ENCODE measurements around the gene SRSF3. TPM values are rescaled to one million over a fixed set of nuclear protein-coding genes. Genes with fewer than 3 reads are reported as not detected.

Gene SRSF3
- total and polyA plus RNA-seq, 4 donors = 160 to 197 (median 191) TPM

DNA sequence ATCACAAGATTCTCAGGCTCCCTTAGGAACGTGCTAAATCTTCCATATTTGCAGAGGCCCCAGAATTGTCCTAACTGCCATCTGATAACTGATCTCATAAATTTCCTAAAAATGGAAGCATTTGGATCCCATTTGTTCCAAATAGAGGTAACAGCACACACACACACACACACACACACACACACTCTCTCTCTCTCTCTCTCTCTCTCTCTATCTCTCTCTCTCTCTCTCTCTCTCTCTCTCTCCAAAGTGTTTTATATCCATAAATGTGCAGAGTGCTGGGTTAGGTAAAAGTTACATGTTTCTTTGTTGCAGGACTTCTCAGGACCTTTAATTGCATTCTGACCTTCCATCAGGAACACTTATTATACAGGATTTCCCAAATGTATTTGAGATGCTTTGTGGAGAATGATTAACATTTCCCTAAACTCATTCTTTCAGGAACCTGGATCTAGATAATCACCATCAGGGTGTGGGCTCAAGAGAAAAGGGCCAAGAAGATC, 38.4 kb upstream of the SRSF3 start:
- Histone ChIP-seq H3K4me1 (ENCODE audit: control insufficient read depth in 1 of 2, insufficient read depth in 2 of 2, low read length in 2 of 2) (no peaks in the 10 kb centered on the region), H3K4me3 (ENCODE audit: low read length in 2 of 2) (no peak overlapping the region), H3K27ac (ENCODE audit: low read depth in 1 of 2, low read length in 2 of 2) (no peak overlapping the region), H3K9me3 (ENCODE audit: control insufficient read depth, low read length) (no peaks in the 10 kb centered on the region), H3K27me3 (ENCODE audit: control insufficient read depth in 1 of 2, insufficient read depth in 2 of 2, low read length in 1 of 2) (no peaks in the 10 kb centered on the region), H3K36me3 (ENCODE audit: control insufficient read depth in 1 of 2, insufficient read depth in 2 of 2, low read length in 1 of 2) (no peaks in the 10 kb centered on the region)
- DNase-seq = no peak
- intact Hi-C loops (cut with DNase I) = no loop called here
- 46 to 65% methylated on average over 1 of the region's 1 CpG for WGBS, 2 donors
- no peak for ATAC-seq (ENCODE audit: low FRiP score)

DNA sequence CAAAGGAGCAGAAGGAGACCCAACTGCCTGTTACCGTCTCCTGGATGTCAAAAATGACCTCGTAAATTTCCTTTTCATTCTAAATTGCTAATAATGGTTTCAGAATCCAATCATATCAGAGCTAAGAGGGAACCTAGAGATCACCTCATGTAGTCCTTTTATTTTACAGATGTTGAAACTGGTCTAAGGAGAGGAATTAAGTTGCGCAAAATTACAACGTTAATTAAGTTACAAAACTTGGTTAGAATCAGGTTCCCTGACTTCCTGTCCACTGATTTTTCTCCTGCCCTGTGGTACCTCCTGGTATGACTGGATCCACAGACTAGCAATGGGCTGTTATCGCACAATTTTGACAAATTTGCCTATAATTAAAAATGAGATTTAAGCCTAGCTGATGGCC, 37.9 kb upstream of the SRSF3 start:
- intact Hi-C loops (cut with DNase I) = no loop called here
- Histone ChIP-seq H3K4me3 (ENCODE audit: low read length in 2 of 2) (no peak overlapping the region), H3K27ac (ENCODE audit: low read depth in 1 of 2, low read length in 2 of 2) (no peak overlapping the region), H3K27me3 (ENCODE audit: control insufficient read depth in 1 of 2, insufficient read depth in 2 of 2, low read length in 1 of 2) (no peaks in the 10 kb centered on the region), H3K36me3 (ENCODE audit: control insufficient read depth in 1 of 2, insufficient read depth in 2 of 2, low read length in 1 of 2) (no peaks in the 10 kb centered on the region), H3K9me3 (ENCODE audit: control insufficient read depth, low read length) (no peaks in the 10 kb centered on the region), H3K4me1 (ENCODE audit: control insufficient read depth in 1 of 2, insufficient read depth in 2 of 2, low read length in 2 of 2) (no peaks in the 10 kb centered on the region)
- WGBS, 2 donors = 94 to 95% methylated on average over 5 of the region's 5 CpGs
- DNase-seq (no peak), ATAC-seq (ENCODE audit: low FRiP score) (no peak)

DNA sequence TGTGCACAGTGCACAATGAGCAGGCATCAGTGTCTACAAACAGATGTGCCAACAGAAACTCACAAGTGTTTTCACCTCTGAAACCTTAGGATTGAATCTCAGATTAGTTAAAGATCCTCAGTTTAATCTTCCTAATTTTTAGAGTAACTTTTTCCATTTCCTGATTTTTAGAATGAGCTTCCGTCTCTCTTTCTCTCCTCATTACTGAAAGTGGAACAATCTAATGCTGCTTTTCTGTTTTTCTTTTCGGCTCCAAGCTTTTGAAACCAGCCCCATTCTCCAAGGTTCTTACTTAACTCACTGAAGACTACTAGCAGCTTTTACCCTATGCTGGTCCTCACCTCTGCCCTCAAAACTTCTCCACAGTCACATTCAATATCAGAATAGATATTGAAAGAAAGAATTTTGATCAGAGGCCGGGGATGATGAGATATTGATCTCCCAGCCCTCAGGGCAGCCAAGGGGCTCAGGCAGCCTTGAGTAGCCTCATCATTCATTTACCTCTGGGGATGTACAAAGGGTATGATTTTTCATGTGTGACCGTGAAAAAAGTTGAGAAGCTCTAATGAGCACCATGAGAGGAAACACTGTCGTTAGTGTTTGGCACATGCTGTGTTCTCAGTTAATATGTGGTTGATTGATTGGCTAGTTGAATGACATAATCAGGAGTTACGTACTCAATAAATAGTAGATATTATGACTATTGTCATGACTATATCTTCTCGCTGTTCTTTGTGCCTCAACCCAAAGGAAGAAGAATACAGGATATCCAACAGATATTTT, 35.0 kb upstream of the SRSF3 start:
- Histone ChIP-seq H3K4me1 (ENCODE audit: control insufficient read depth in 1 of 2, insufficient read depth in 2 of 2, low read length in 2 of 2) (no peaks in the 10 kb centered on the region), H3K27ac (ENCODE audit: low read depth in 1 of 2, low read length in 2 of 2) (no peak overlapping the region), H3K36me3 (ENCODE audit: control insufficient read depth in 1 of 2, insufficient read depth in 2 of 2, low read length in 1 of 2) (no peaks in the 10 kb centered on the region), H3K9me3 (ENCODE audit: control insufficient read depth, low read length) (no peaks in the 10 kb centered on the region), H3K4me3 (ENCODE audit: low read length in 2 of 2) (no peak overlapping the region), H3K27me3 (ENCODE audit: control insufficient read depth in 1 of 2, insufficient read depth in 2 of 2, low read length in 1 of 2) (no peaks in the 10 kb centered on the region)
- DNase-seq (no peak), ATAC-seq (ENCODE audit: low FRiP score) (no peak)
- WGBS, 2 donors = 78 to 79% methylated on average over 7 of the region's 7 CpGs
- intact Hi-C loops (cut with DNase I) = no loop called here

DNA sequence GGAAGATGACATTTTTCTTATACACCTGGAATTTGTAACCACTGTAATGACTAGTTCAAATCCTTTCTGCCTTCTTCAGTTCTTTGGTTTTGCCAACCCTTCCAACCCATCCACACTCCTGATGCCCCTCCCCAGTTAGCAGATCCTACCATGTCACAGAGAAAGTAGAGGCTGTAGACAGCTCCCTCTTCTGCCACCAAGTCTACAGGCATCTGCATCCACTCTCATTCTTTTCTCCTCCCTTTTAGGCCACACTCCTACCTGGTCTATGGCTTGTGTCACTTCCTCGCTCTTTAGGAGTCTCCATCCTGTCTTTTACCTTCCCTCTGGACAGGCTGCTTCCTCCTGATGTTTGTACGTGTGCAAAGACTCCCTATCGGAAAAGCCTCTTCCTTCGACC, 33.3 kb upstream of the SRSF3 start:
- WGBS, 2 donors = 94 to 98% methylated on average over 4 of the region's 4 CpGs
- no peak for DNase-seq
- H3K27ac ChIP-seq (ENCODE audit: low read depth in 1 of 2, low read length in 2 of 2) = no peak overlapping the region
- H3K27me3 ChIP-seq (ENCODE audit: control insufficient read depth in 1 of 2, insufficient read depth in 2 of 2, low read length in 1 of 2) = no peaks in the 10 kb centered on the region
- no peak overlapping the region for H3K4me3 ChIP-seq (ENCODE audit: low read length in 2 of 2)
- H3K36me3 ChIP-seq (ENCODE audit: control insufficient read depth in 1 of 2, insufficient read depth in 2 of 2, low read length in 1 of 2) = no peaks in the 10 kb centered on the region
- intact Hi-C loops (cut with DNase I) = no loop called here
- H3K4me1 ChIP-seq (ENCODE audit: control insufficient read depth in 1 of 2, insufficient read depth in 2 of 2, low read length in 2 of 2) = no peaks in the 10 kb centered on the region
- ATAC-seq (ENCODE audit: low FRiP score) = no peak
- H3K9me3 ChIP-seq (ENCODE audit: control insufficient read depth, low read length) = no peaks in the 10 kb centered on the region

DNA sequence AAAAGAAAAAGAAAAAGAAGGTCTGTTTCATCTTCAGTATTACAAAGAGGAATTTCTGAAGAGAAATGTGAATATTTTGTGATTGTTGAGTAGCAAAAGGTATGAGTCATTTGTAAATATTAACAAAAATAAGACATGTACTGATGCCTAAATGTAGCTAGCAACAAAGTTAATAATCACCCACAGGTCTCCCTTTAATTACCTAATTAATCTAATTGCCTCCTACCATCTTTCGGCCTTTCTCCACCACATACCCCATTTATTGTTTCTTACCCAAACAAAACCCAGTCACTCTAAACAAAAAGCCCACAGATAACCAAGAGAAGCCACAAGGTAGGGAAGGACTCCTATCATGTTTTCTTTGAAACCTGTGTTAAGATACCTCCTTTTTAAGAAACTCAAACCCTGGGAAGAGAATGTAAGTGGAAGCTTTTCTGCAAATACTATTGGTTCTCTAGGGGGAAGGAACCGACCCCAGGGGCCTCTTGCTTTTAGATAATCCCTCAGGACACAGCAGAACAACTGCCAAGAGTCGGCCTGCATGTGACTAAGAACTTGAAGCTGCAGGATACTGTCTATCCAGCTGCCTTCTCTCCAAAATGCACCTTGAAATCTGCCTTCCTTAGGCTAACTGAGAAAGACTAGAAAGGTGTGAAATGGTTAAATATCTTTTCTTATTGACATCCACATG, 30.8 kb upstream of the SRSF3 start:
- no peak for DNase-seq
- H3K27ac ChIP-seq (ENCODE audit: low read depth in 1 of 2, low read length in 2 of 2) = no peak overlapping the region
- no peaks in the 10 kb centered on the region for H3K9me3 ChIP-seq (ENCODE audit: control insufficient read depth, low read length)
- no peaks in the 10 kb centered on the region for H3K4me1 ChIP-seq (ENCODE audit: control insufficient read depth in 1 of 2, insufficient read depth in 2 of 2, low read length in 2 of 2)
- no peak overlapping the region for H3K4me3 ChIP-seq (ENCODE audit: low read length in 2 of 2)
- WGBS, 2 donors = 62 to 64% methylated on average over 3 of the region's 3 CpGs
- intact Hi-C loops (cut with DNase I) = no loop called here
- ATAC-seq (ENCODE audit: low FRiP score) = no peak
- H3K27me3 ChIP-seq (ENCODE audit: control insufficient read depth in 1 of 2, insufficient read depth in 2 of 2, low read length in 1 of 2) = no peaks in the 10 kb centered on the region
- no peaks in the 10 kb centered on the region for H3K36me3 ChIP-seq (ENCODE audit: control insufficient read depth in 1 of 2, insufficient read depth in 2 of 2, low read length in 1 of 2)

DNA sequence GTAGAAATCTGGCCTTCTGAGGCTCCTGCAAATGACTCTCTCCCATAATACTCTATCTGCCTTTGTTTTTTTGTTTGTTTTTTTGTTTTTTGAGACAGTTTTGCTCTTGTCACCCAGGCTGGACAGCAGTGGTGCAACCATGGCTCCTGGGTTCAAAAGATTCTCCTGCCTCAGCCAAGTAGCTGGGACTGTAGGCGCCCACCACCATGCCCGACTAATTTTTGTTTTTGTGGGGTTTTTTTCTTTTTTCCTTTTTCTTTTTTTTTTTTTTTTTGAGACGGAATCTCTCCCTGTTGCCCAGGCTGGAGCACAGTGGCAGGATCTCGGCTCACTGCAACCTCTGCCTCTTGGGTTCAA, 30.3 kb upstream of the SRSF3 start:
- Histone ChIP-seq H3K4me1 (ENCODE audit: control insufficient read depth in 1 of 2, insufficient read depth in 2 of 2, low read length in 2 of 2) (no peaks in the 10 kb centered on the region), H3K27ac (ENCODE audit: low read depth in 1 of 2, low read length in 2 of 2) (no peak overlapping the region), H3K4me3 (ENCODE audit: low read length in 2 of 2) (no peak overlapping the region), H3K27me3 (ENCODE audit: control insufficient read depth in 1 of 2, insufficient read depth in 2 of 2, low read length in 1 of 2) (no peaks in the 10 kb centered on the region), H3K9me3 (ENCODE audit: control insufficient read depth, low read length) (no peaks in the 10 kb centered on the region), H3K36me3 (ENCODE audit: control insufficient read depth in 1 of 2, insufficient read depth in 2 of 2, low read length in 1 of 2) (no peaks in the 10 kb centered on the region)
- ATAC-seq (ENCODE audit: low FRiP score) (no peak), DNase-seq (no peak)
- WGBS, 2 donors = 75 to 83% methylated on average over 4 of the region's 4 CpGs
- intact Hi-C loops (cut with DNase I) = no loop called here

DNA sequence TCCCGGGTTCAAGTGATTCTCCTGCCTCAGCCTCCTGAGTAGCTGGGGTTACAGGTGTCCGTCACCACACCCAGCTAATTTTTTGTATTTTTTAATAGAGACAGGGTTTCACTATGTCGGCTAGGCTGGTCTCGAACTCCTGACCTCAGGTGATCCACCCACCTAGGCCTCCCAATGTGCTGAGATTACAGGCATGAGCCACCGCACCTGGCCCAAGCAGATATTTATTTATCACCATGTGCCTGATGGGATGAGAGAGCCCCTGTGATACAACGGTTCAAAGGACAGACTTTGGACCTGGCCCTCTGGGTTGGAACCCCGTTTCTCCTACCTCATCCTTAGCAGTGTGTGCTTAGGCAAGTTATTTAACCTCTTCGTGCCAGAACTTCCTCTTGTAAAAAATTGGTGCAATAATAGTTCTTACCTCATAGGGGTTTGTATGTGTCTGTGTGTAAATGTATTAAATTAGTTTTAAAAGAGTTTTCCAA, 27.7 kb upstream of the SRSF3 start:
- H3K27ac ChIP-seq (ENCODE audit: low read depth in 1 of 2, low read length in 2 of 2) = no peak overlapping the region
- H3K4me3 ChIP-seq (ENCODE audit: low read length in 2 of 2) = no peak overlapping the region
- no peaks in the 10 kb centered on the region for H3K4me1 ChIP-seq (ENCODE audit: control insufficient read depth in 1 of 2, insufficient read depth in 2 of 2, low read length in 2 of 2)
- 91 to 93% methylated on average over 8 of the region's 8 CpGs for WGBS, 2 donors
- H3K27me3 ChIP-seq (ENCODE audit: control insufficient read depth in 1 of 2, insufficient read depth in 2 of 2, low read length in 1 of 2) = no peaks in the 10 kb centered on the region
- H3K9me3 ChIP-seq (ENCODE audit: control insufficient read depth, low read length) = no peaks in the 10 kb centered on the region
- intact Hi-C loops (cut with DNase I) = no loop called here
- H3K36me3 ChIP-seq (ENCODE audit: control insufficient read depth in 1 of 2, insufficient read depth in 2 of 2, low read length in 1 of 2) = no peaks in the 10 kb centered on the region
- no peak for ATAC-seq (ENCODE audit: low FRiP score)
- no peak for DNase-seq

DNA sequence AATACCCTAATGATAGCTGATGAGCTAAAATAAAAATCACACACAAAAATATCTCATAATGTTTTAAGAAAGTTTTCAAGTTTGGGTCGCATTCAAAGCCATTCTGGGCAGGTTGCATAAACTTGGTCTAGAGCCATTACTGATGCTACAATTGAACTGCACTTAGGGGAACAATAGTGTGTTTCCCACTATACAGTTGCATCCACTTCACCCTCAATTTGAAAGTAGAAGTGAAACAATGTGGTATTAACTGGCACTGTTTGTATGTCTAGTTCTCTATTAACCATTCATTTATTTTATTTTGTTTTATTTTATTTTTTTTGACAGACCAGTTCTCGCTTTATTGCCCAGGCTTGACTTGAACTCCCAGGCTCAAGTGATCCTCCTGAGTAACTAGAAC, 23.9 kb upstream of the SRSF3 start:
- H3K4me1 ChIP-seq (ENCODE audit: control insufficient read depth in 1 of 2, insufficient read depth in 2 of 2, low read length in 2 of 2) = no peaks in the 10 kb centered on the region
- H3K9me3 ChIP-seq (ENCODE audit: control insufficient read depth, low read length) = no peaks in the 10 kb centered on the region
- ATAC-seq (ENCODE audit: low FRiP score) (no peak), DNase-seq (no peak)
- no peak overlapping the region for H3K27ac ChIP-seq (ENCODE audit: low read depth in 1 of 2, low read length in 2 of 2)
- no peaks in the 10 kb centered on the region for H3K36me3 ChIP-seq (ENCODE audit: control insufficient read depth in 1 of 2, insufficient read depth in 2 of 2, low read length in 1 of 2)
- WGBS, 2 donors = 89 to 90% methylated on average over 2 of the region's 2 CpGs
- intact Hi-C loops (cut with DNase I) = no loop called here
- H3K4me3 ChIP-seq (ENCODE audit: low read length in 2 of 2) = no peak overlapping the region
- H3K27me3 ChIP-seq (ENCODE audit: control insufficient read depth in 1 of 2, insufficient read depth in 2 of 2, low read length in 1 of 2) = no peaks in the 10 kb centered on the region

Measured in aorta (tissue), 5 donors.